GM23338 (cell line): ENCODE data around the gene UGT1A3.

Experiments used
- CREB1 ChIP-seq: fragments of 250-450 bp; sonication (Bioruptor Pico); IDR thresholded peaks from 2 replicates; pipeline ENCODE4 v1.5.0; 2020; ENCODE audit warnings: low read depth, mild to moderate bottlenecking, moderate library complexity
- CTCF ChIP-seq, 2 experiments: fragments of 200-600 bp in 1 of 2; sonication (generic) in 1 of 2; conservative IDR thresholded peaks; 2 replicates each; pipeline versions ENCODE4 v1.5.1 to v1.6.1; 2016 to 2017; ENCODE audit warnings: antibody characterized with exemption in 2 of 2, low read depth in 2 of 2, mild to moderate bottlenecking in 2 of 2, moderate library complexity in 1 of 2
- ETS1 ChIP-seq: IDR thresholded peaks from 2 replicates; pipeline ENCODE4 v1.6.1; 2016; ENCODE audit warnings: antibody characterized with exemption
- EZH2 ChIP-seq: fragments of 200-600 bp; sonication (generic); IDR thresholded peaks from one replicate; pipeline ENCODE4 v1.8.0; 2017; ENCODE audit warnings: antibody characterized with exemption, mild to moderate bottlenecking, low read depth; ENCODE audit not compliant: unreplicated experiment
- EZH2phosphoT487 ChIP-seq: fragments of 200-600 bp; sonication (generic); IDR thresholded peaks from one replicate; pipeline ENCODE4 v1.8.1; 2018; ENCODE audit warnings: antibody characterized with exemption; ENCODE audit not compliant: unreplicated experiment
- JUNB ChIP-seq: IDR thresholded peaks from one replicate; pipeline ENCODE4 v1.6.1; 2016; ENCODE audit warnings: antibody characterized with exemption; ENCODE audit not compliant: unreplicated experiment
- NANOG ChIP-seq: IDR thresholded peaks from 2 replicates; pipeline ENCODE4 v1.6.1; 2016; ENCODE audit warnings: antibody characterized with exemption, borderline replicate concordance
- POLR2AphosphoS5 ChIP-seq: IDR thresholded peaks from 2 replicates; pipeline ENCODE4 v1.6.1; 2016; ENCODE audit warnings: antibody characterized with exemption, low read depth
- REST ChIP-seq: IDR thresholded peaks from one replicate; pipeline ENCODE4 v1.6.1; 2018; ENCODE audit warnings: antibody characterized with exemption; ENCODE audit not compliant: unreplicated experiment
- STAT1 ChIP-seq: IDR thresholded peaks from one replicate; pipeline ENCODE4 v1.6.1; 2016; ENCODE audit warnings: antibody characterized with exemption; ENCODE audit not compliant: unreplicated experiment
- ZNF114 ChIP-seq: fragments of 250-450 bp; sonication (Bioruptor Pico); IDR thresholded peaks from 2 replicates; pipeline ENCODE4 v1.5.0; 2020; ENCODE audit warnings: mild to moderate bottlenecking, moderate library complexity
- ZNF331 ChIP-seq: fragments of 250-450 bp; sonication (Bioruptor Pico); IDR thresholded peaks from 2 replicates; pipeline ENCODE4 v1.5.0; 2020; ENCODE audit warnings: low read depth, mild to moderate bottlenecking, moderate library complexity
- TF ChIP-seq, protein P1 (sequence below): fragments of 250-450 bp; sonication (Bioruptor Pico); IDR thresholded peaks from 2 replicates; pipeline ENCODE4 v1.5.0; 2020; ENCODE audit warnings: mild to moderate bottlenecking, moderate library complexity

DNA sequence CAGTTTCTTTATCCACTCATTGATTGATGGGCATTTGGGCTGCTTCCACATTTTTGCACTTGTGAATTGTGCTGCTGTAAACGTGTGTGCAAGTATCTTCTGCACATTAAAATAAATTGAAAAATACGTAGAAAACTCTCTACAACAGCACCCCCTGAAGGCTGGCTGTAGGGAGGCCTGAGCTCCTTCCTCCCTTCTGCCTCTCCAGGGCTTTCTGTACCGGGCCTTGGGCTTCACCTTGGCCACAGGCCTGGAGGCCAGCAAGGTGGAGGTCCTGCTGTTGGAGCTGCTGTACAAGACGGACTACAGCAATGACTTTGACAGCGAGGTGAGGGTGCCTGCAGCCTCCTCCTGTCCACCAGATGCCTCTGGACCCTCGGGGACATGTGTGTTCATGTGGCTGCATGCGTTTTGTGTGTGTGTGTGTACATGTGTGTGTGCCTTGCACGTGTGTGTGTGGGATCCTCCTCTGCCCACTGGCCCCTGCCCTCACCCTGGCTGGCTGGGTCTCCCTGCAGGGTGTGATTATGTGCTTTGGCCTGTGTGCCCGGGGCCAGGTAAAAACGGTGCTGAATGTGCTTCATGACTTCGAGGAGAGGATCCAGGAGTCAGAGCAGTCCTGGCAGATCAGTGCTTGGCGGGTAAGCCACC lies 78.5 kb downstream of the UGT1A3 start:
- TF ChIP-seq REST: no peak
- TF ChIP-seq POLR2AphosphoS5: no peak
- no peak for TF ChIP-seq EZH2
- TF ChIP-seq CTCF (conservative IDR thresholded peaks at IDR 0.05; ENCODE audit: low read depth in 2 of 2): peak; percentile 17 to 18; a peak in 1 of 4 replicates
- TF ChIP-seq CREB1: no peak
- no peak for TF ChIP-seq ZNF114 (CRISPR knock-in tag)
- TF ChIP-seq ETS1: no peak
- no peak for TF ChIP-seq EZH2phosphoT487
- TF ChIP-seq ZNF331 (CRISPR knock-in tag): no peak
- TF ChIP-seq JUNB: no peak
- no peak for TF ChIP-seq NANOG
- TF ChIP-seq STAT1: no peak
- TF ChIP-seq, protein P1, sequence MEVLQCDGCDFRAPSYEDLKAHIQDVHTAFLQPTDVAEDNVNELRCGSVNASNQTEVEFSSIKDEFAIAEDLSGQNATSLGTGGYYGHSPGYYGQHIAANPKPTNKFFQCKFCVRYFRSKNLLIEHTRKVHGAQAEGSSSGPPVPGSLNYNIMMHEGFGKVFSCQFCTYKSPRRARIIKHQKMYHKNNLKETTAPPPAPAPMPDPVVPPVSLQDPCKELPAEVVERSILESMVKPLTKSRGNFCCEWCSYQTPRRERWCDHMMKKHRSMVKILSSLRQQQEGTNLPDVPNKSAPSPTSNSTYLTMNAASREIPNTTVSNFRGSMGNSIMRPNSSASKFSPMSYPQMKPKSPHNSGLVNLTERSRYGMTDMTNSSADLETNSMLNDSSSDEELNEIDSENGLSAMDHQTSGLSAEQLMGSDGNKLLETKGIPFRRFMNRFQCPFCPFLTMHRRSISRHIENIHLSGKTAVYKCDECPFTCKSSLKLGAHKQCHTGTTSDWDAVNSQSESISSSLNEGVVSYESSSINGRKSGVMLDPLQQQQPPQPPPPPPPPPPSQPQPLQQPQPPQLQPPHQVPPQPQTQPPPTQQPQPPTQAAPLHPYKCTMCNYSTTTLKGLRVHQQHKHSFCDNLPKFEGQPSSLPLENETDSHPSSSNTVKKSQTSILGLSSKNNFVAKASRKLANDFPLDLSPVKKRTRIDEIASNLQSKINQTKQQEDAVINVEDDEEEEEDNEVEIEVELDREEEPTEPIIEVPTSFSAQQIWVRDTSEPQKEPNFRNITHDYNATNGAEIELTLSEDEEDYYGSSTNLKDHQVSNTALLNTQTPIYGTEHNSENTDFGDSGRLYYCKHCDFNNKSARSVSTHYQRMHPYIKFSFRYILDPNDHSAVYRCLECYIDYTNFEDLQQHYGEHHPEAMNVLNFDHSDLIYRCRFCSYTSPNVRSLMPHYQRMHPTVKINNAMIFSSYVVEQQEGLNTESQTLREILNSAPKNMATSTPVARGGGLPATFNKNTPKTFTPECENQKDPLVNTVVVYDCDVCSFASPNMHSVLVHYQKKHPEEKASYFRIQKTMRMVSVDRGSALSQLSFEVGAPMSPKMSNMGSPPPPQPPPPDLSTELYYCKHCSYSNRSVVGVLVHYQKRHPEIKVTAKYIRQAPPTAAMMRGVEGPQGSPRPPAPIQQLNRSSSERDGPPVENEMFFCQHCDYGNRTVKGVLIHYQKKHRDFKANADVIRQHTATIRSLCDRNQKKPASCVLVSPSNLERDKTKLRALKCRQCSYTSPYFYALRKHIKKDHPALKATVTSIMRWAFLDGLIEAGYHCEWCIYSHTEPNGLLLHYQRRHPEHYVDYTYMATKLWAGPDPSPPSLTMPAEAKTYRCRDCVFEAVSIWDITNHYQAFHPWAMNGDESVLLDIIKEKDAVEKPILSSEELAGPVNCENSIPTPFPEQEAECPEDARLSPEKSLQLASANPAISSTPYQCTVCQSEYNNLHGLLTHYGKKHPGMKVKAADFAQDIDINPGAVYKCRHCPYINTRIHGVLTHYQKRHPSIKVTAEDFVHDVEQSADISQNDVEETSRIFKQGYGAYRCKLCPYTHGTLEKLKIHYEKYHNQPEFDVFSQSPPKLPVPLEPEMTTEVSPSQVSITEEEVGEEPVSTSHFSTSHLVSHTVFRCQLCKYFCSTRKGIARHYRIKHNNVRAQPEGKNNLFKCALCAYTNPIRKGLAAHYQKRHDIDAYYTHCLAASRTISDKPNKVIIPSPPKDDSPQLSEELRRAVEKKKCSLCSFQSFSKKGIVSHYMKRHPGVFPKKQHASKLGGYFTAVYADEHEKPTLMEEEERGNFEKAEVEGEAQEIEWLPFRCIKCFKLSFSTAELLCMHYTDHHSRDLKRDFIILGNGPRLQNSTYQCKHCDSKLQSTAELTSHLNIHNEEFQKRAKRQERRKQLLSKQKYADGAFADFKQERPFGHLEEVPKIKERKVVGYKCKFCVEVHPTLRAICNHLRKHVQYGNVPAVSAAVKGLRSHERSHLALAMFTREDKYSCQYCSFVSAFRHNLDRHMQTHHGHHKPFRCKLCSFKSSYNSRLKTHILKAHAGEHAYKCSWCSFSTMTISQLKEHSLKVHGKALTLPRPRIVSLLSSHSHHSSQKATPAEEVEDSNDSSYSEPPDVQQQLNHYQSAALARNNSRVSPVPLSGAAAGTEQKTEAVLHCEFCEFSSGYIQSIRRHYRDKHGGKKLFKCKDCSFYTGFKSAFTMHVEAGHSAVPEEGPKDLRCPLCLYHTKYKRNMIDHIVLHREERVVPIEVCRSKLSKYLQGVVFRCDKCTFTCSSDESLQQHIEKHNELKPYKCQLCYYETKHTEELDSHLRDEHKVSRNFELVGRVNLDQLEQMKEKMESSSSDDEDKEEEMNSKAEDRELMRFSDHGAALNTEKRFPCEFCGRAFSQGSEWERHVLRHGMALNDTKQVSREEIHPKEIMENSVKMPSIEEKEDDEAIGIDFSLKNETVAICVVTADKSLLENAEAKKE (CRISPR knock-in tag): no peak
